RWPE2 (cell line): Measurements from ENCODE around the gene ATOH8.

Experiments used
- ATAC-seq: fragments of 200-7000 bp; cut with Tn5 transposase; 3 replicates; pipeline ENCODE4 v1.9.1; 2021; ENCODE audit warnings: low read depth
- DNase-seq: peaks from one replicate; pipeline ENCODE4 v3.0.0-alpha.2; 2020; ENCODE audit warnings: low spot score
- H3K27ac ChIP-seq: fragments of 450-650 bp; 2 replicates; pipeline ENCODE4 v1.5.1; 2017; ENCODE audit warnings: mild to moderate bottlenecking; ENCODE audit not compliant: poor library complexity, severe bottlenecking
- H3K27me3 ChIP-seq: fragments of 250-450 bp; sonication (Bioruptor Pico); 2 replicates; pipeline ENCODE4 v1.5.1; 2021; ENCODE audit warnings: mild to moderate bottlenecking, moderate library complexity; ENCODE audit not compliant: insufficient read depth, poor library complexity, severe bottlenecking
- H3K36me3 ChIP-seq: fragments of 250-450 bp; sonication (Bioruptor Pico); 2 replicates; pipeline ENCODE4 v1.5.1; 2020; ENCODE audit warnings: low read depth, mild to moderate bottlenecking, moderate library complexity
- H3K4me1 ChIP-seq: fragments of 250-450 bp; sonication (Bioruptor Pico); 2 replicates; pipeline ENCODE4 v1.5.1; 2021; ENCODE audit warnings: mild to moderate bottlenecking, moderate library complexity; ENCODE audit not compliant: insufficient read depth, poor library complexity, severe bottlenecking
- H3K4me3 ChIP-seq: fragments of 250-450 bp; sonication (Bioruptor Pico); 2 replicates; pipeline ENCODE4 v1.5.1; 2021; ENCODE audit warnings: mild to moderate bottlenecking, moderate library complexity; ENCODE audit not compliant: severe bottlenecking
- H3K9me3 ChIP-seq: fragments of 250-450 bp; sonication (Bioruptor Pico); 2 replicates; pipeline ENCODE4 v1.5.1; 2021; ENCODE audit warnings: mild to moderate bottlenecking, moderate library complexity; ENCODE audit not compliant: severe bottlenecking
- CTCF ChIP-seq: fragments of 450-650 bp; IDR thresholded peaks from one replicate; pipeline ENCODE4 v1.5.1; 2017; ENCODE audit warnings: mild to moderate bottlenecking, moderate library complexity; ENCODE audit not compliant: poor library complexity, severe bottlenecking

The ATOH8 gene

GRCh38 chr2:85755122-85756027, 1.6 kb downstream of the ATOH8 start:
- DNase-seq, result no peak
- H3K9me3 ChIP-seq, result no peaks in the 10 kb centered on the region
- no peak overlapping the region for H3K4me3 ChIP-seq
- no peak for TF ChIP-seq CTCF
- no peak overlapping the region for H3K27ac ChIP-seq
- no peaks in the 10 kb centered on the region for H3K4me1 ChIP-seq
- no peaks in the 10 kb centered on the region for H3K36me3 ChIP-seq
- ATAC-seq, result no peak
- H3K27me3 ChIP-seq, result peaks cover 64% of the 10 kb centered on the region

GRCh38 chr2:85756195-85756594, 2.4 kb downstream of the ATOH8 start:
- H3K4me3 ChIP-seq, result no peak overlapping the region
- ATAC-seq, result no peak
- no peak for TF ChIP-seq CTCF
- no peaks in the 10 kb centered on the region for H3K4me1 ChIP-seq
- H3K27ac ChIP-seq, result no peak overlapping the region
- no peaks in the 10 kb centered on the region for H3K9me3 ChIP-seq
- peaks cover 56% of the 10 kb centered on the region for H3K27me3 ChIP-seq
- no peaks in the 10 kb centered on the region for H3K36me3 ChIP-seq
- no peak for DNase-seq

- no peak for TF ChIP-seq CTCF
- H3K27ac ChIP-seq, result no peak overlapping the region
- H3K36me3 ChIP-seq, result no peaks in the 10 kb centered on the region
- ATAC-seq (no peak), DNase-seq (no peak)
- H3K4me1 ChIP-seq, result no peaks in the 10 kb centered on the region
- no peak overlapping the region for H3K4me3 ChIP-seq
- H3K9me3 ChIP-seq, result no peaks in the 10 kb centered on the region
- H3K27me3 ChIP-seq, result peaks cover 51% of the 10 kb centered on the region
Measured at GRCh38 chr2:85756822-85757435, 3.1 kb downstream of the ATOH8 start.

- Histone ChIP-seq H3K9me3 (no peaks in the 10 kb centered on the region), H3K27me3 (peaks cover 42% of the 10 kb centered on the region), H3K4me3 (no peak overlapping the region), H3K4me1 (no peaks in the 10 kb centered on the region), H3K36me3 (no peaks in the 10 kb centered on the region), H3K27ac (no peak overlapping the region)
- TF ChIP-seq CTCF, result no peak
- no peak for ATAC-seq
- DNase-seq, result no peak
Measured at GRCh38 chr2:85757860-85758259, 4.1 kb downstream of the ATOH8 start.
